ENCODE results near the gene KCND2. TPM values are rescaled to one million over a fixed set of nuclear protein-coding genes. Genes with fewer than 3 reads are reported as not detected.

The KCND2 gene
- total RNA-seq, 2 donors from 2014 or later, result 3.5 to 7.0 TPM

DNA sequence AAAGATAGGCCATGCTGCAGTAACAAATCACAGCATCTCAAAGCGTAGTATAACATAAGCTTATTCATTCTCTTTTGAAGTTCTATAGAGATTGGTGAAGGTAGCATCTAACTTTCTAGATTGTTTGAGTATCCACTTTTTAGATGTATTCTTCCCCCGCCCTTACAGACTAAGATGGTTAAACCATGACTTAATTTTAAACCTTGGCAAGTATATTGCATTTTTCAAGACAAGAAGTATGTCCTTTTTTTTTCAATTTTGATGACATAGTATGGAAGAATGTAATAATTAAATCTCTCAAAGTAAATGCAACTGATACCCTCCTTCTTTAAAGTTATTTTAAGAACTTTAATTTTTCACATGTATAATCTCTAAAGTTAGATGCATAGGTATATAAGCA is 190.0 kb downstream of the KCND2 start:
- intact Hi-C loops (cut with DNase I), result no loop called here
- DNase-seq (ENCODE audit: low spot score), result no peak

DNA sequence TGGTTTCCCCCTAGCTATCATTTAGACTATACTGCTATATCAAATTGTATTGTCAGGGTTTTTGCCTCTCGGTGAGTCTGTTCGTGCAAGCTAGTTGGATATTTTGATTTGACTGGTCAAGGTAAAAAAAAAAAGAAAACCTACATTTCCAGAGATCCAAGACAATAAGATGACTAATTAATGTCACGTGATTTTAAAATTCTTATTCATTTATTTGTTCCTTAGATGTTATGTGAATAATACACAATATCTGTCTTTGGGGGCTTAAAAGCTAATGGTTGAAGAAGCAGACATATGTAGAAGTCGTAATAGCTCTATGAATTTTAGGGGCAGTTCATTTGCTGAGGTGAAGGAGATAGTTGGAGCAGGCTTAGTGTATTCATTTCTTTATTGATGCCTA is 191.1 kb downstream of the KCND2 start:
- no peak for DNase-seq (ENCODE audit: low spot score)
- intact Hi-C loops (cut with DNase I), result no loop called here

DNA sequence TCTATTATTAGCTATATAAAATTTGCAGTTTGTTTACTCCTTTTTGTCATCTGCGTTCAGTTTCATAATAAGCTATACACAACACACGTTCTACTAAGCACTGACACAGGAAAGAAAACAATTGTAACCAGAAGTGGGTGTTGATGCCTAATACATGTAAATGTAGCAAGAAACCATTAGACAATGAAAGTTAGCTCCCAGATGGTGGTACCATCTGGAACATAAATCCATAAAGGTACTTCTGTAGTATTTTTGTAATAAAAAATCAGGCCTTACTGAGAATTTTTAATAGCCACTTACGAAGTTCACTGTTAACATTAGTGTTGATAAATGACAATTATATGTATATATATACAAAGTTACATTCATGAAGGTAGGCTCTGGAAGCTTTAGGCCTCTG is 194.7 kb downstream of the KCND2 start:
- intact Hi-C loops (cut with DNase I), result no loop called here
- DNase-seq (ENCODE audit: low spot score), result no peak

DNA sequence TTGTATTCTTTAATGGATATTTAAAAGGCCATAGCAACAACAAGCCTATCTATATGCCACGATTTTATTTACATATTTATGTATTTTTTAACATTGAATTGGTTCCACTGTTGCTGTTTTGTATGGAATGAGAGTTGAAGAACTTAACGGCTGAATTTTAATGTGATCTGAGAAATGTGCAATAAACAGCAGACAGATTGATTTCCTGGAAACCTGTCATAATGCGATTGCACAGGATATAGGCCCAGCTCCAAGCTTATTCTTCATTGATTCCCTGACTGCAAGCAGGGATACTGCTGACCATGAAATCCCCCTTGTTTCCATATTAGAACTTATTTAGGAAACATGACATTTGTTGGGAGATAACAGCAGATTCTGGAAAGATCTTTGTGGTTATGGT is 195.6 kb downstream of the KCND2 start:
- intact Hi-C loops (cut with DNase I), result no loop called here
- no peak for DNase-seq (ENCODE audit: low spot score)

DNA sequence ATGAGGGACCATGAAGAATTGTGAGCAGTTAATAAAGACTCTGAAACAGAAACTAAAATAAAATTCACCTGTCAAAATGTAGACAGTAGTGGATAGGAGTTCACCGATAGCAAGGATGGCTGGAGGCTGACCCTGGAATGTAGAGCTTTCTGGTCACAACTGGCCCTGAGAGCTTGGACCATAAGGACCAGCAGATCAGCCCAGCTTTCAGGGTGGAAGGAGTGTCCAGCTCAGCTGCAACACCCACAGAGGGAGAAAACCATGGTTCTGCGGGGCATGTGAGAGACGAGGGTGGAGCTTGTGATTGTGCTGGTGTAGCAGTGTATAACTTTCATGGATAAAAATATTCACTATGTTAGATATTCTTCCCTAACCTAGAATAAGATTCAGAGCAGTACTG is 199.9 kb downstream of the KCND2 start:
- intact Hi-C loops (cut with DNase I), result no loop called here
- DNase-seq (ENCODE audit: low spot score), result no peak

DNA sequence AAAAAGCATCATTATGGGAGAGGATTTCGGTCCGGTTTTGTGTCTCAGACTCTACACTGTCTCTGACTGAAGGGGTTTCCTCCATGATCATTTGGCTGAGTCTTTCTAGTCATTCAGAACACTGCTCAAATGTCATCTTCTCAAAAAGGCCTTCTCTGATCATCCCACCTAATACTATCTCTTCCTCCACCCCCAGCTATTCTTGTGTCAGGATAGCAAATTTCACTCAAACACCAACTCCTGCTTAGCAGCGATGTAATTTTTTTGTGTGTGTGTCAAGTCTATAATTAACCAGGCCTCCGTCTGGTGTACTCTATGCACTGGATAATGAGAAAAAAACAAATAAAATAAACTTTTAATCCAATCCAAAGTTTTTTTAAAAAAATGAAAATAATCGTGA is 200.4 kb downstream of the KCND2 start:
- intact Hi-C loops (cut with DNase I), result no loop called here
- no peak for DNase-seq (ENCODE audit: low spot score)

DNA sequence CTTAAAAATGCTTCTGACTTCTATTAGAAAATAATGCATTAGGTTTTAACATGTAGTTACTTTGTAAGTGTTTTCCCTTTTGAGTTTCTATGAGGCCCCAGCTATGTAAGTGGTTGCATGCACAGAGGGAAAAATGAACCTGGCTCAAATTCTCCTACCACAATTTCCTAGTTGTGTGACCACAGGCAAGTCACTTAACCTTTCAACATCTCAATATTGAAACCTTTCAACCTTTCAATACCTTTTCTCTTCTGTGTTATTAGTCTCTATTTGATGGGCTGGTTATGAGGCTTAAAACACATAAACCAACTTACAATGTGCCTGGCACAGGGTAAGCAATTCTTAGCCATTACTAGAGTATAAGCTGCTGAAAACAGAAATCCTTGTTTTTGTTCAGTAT is 203.0 kb downstream of the KCND2 start:
- intact Hi-C loops (cut with DNase I), result no loop called here
- no peak for DNase-seq (ENCODE audit: low spot score)

DNA sequence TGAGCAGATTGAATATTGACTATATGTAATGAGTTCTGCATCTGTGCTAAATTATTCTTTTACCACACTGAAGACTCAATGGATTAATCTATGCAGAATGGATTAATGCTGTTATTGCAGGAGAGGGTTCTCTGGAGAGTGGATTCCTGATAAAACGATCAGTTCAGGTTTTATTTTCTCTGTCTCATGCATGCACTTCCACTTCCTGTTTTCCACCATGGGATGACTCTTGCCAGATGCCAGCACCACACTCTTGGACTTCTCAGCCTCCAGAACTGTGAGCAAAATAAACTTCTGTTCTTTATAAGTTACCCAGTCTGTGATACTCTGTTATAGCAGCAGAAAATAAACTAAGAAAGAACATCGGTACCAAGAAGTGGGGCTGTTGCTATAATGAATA is 207.5 kb downstream of the KCND2 start:
- no peak for DNase-seq (ENCODE audit: low spot score)
- intact Hi-C loops (cut with DNase I), result no loop called here

DNA sequence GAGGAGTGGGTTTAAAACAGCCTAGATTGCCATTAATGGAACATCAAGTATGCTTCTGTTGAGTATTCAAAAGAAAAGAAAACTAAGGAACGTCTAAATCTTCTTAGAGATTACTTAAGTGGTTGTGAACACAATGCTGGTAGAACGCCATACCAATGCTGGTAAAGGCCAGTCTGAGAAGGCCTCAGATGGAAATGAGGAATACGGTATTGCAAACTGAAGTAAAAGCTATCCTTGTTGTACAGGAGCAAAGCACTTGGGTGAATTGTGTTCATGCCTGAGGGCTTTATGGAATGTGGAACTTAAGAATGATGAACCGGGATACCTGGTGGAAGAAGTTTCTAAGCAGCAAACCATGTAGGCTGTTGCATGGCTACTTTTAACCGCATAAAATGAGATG is 208.0 kb downstream of the KCND2 start:
- no peak for DNase-seq (ENCODE audit: low spot score)
- intact Hi-C loops (cut with DNase I), result no loop called here

DNA sequence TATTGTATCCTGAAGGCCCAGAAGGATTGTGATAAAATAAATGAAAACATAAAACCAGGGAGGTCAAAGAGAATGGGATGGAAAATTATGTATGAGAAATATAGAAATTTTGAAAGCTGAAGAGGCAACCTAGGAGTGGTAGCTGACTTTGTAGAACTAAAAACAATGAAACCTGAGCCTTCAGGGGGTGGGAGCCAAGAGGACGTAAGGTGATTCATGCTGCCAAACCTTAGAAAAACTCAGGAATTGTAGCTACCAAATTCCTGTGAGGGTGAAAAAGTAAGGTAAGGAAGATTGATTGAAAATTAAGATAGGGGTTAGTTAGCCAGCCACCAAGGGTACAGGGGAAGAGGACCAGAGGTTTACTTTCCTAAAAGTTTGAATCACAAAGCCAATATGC is 213.2 kb downstream of the KCND2 start:
- intact Hi-C loops (cut with DNase I), result loop anchor here in 1 of 2 donors (5.0 kb wide), 1 partner anchor 834 kb away; no protein-coding TSS in a partner anchor
- no peak for DNase-seq (ENCODE audit: low spot score)

DNA sequence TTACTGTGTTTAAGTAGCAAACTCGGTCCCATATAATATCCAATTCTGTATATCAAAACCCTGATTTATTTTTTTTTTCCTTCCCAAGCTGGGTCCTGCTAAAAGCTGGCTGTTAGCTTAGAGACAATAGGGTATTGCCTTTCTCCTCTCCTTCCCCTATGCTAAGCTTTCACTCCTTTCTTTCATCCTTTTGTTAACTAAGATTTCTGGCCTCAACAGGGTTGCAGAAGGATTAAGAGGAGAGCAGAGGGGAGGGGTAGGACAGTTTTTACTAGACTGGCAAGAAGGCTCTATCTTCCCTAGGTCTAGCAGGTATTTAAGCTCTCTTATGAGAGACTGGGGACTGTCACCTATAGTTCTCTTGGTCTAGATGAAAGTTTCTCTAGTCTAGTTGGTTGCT is 229.2 kb downstream of the KCND2 start:
- no peak for DNase-seq (ENCODE audit: low spot score)
- intact Hi-C loops (cut with DNase I), result no loop called here

DNA sequence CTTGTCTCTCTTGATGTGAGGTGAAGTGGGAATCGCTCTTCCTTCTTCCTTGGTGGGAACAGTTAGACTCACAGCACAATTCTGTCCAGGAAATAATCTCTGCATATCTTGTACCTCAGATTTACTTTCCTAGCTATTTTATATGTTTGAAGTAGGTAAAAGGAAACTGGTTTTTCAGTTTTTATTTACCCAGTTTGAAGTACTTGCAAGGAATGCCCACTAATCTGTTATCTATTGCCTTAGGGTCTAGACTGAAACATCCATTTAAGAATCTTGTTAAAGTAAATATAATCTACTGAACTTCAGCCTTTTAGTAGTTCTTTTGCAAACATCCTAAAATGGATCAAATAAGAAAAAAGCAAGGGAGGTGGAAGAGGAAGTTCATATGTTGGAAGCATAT is 229.8 kb downstream of the KCND2 start:
- intact Hi-C loops (cut with DNase I), result no loop called here
- DNase-seq (ENCODE audit: low spot score), result no peak

DNA sequence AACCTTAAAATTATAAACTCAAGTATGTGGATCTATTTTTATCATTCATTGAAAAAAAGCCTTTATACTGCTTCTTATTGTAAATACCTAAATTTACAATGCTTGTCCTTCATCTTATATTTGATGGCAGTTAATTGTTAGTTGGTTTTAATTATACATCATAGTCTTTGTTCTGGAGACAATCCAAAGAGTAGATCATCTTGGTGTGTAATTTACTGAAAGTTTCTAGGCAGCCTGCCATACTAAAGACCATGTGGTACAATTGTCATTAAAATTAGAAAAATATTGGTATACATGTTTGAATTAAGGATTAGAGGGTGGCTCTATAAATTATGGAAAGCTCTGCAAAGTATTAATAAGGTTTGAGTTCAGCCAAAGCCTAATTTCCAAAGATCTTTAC is 231.4 kb downstream of the KCND2 start:
- intact Hi-C loops (cut with DNase I), result no loop called here
- no peak for DNase-seq (ENCODE audit: low spot score)

DNA sequence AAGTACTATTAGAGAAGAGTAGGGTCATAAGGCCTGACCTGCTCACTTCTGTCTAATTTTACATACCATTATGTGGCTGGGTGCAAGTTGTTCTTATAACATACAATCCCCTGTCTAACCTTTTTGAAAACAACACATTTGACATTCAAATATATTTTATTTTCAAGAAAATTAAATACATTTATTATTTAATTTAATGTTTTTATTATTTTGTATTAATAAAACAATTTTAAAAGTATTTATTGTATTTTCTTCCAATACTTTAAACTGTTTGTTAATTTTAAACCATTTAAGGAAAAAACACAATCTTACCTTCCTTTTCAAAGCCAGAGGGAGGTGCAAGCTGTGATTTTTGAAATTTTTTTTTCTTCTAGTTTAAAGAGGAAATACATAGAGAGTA is 232.8 kb downstream of the KCND2 start:
- no peak for DNase-seq (ENCODE audit: low spot score)
- intact Hi-C loops (cut with DNase I), result no loop called here

DNA sequence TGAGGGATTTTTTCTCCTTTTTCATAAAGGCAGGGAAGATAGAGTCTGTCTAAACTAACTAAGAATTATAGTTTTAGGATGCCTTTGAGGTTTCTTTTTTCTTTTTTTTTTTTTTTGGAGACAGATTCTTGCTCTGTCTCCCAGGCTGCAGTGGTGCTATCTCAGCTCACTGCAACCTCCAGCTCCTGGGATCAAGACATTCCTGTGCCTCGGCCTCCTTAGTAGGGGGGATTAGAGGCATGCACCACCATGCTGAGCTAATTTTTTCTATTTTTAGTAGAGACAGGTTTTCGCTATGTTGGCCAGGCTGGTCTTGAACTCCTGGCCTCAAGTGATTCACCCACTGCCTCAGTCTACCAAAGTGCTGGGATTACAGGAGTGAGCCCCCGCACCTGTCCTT is 239.7 kb downstream of the KCND2 start:
- no peak for DNase-seq (ENCODE audit: low spot score)
- intact Hi-C loops (cut with DNase I), result no loop called here

DNA sequence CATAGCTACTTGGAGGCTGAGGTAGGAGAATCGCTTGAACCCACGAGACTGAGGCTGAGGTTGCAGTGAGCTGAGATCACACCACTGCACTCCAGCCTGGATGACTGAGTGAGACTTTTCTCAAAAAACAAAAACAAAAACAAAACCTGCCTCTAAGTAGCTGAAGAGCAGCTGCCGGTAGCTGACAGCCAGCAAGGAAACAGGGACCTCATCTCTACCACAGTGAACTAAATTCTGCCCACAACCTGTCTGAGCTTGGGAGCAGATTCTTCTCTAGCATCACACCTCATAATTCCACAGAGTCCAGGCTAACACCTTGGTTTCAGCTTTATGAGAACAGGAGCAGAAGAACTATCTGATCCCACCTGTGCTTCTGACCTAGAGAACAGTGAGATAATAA is 246.2 kb downstream of the KCND2 start:
- intact Hi-C loops (cut with DNase I), result no loop called here
- no peak for DNase-seq (ENCODE audit: low spot score)

DNA sequence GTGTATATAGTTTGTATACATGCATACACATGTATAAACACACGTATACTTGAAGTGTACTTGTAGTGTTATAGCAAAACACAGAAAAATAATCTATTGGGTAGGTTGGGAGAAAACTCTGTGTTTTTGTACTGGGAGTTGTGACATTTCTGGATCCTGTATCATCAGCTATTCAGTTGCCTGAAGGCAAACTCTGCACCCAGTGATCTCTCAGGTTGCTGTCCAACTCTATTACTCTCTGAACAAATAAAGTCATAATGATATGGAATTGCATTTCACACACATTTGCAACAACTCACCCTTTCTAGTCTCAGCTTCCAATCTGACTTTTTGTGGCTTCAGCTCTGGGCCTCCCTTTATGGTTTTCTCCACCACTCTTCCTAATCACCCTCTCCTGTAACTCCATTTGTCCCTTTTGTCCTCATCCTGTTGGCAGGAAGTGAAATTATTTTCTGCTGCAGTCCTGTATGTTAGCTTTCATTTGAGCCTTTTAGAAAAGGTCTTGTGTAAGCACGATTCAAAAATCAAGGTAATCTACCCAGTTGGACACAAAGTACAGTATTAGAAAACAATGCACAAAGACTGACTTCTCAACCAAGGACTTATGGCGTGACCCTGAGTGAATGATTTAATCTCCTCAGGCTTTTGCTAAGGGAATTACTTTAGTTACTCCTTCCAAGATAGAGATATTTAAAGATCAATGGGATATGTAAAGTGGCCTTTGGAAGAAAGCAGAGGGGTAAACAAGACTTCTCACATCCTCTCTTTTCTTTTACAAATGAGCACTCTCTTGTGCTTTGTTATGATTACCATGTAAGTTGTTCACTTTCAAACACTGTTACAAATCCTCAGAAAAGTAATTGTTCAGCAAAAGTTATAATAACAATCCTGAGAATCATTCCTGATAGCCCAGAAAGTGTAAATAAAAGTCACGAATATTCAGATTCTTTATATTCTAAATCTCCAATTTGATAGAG is 249.1 kb downstream of the KCND2 start:
- intact Hi-C loops (cut with DNase I), result no loop called here
- DNase-seq (ENCODE audit: low spot score), result no peak

DNA sequence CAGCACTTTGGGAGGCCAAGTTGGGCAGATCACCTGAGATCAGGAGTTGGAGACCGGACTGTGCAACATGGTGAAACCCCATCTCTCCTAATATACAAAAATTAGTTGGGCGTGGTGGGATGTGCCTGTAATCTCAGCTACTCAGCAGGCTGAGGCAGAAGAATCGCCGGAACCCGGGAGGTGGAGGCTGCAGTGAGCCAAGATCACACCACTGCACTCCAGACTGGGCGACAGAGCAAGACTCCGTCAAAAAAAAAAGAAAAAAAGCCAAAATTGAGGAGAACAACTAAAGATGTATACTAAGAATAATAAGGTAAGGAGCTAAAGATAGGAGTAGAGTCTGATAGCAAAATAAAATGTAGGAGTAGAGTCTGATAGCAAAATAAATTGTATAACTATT is 251.0 kb downstream of the KCND2 start:
- intact Hi-C loops (cut with DNase I), result no loop called here
- DNase-seq (ENCODE audit: low spot score), result no peak

DNA sequence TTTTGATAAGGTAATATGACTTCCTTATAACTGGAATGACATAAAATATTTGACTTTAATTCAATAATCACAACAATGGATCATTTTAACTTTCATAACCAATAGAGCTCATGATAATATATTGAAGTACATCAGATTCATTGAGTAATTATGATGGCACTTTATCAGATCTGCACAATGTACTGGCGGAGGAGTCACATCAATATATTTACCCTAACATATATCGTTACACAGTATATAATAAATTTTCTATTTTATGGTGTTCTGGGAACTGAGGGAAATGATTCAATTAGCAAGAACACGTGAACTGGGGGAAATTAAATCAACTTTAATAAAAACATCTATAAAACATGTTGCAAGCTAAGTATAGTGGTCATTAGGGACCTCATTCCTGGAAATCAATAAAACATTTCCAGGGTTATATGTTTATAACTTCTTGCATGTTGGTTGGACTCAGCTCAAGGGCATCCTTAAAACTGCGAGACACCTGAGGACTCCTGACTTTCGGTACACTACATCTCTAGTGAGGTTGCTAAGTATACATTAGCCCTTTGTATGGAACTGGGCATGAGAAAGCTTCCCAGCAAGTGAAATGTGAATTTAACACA is 254.0 kb downstream of the KCND2 start:
- DNase-seq (ENCODE audit: low spot score), result no peak
- intact Hi-C loops (cut with DNase I), result no loop called here

DNA sequence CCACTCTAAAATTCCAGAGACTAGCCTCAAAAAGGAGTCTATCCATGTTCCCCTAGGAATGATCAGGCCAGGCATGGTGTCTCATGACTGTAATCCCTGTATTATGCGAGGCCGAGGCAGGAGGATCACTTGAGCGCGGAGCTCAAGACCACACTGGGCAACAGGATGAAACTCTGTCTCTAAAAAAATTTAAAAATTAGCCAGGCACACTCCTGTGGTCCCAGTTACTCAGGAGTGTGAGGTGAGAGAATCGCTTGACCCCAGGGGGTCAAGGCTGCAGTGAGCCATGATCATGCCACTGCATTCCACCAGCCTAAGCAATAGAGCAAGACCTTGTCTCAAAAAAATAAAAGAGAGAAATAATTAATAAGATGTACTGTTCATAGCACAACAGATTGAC is 256.8 kb downstream of the KCND2 start:
- intact Hi-C loops (cut with DNase I), result no loop called here

DNA sequence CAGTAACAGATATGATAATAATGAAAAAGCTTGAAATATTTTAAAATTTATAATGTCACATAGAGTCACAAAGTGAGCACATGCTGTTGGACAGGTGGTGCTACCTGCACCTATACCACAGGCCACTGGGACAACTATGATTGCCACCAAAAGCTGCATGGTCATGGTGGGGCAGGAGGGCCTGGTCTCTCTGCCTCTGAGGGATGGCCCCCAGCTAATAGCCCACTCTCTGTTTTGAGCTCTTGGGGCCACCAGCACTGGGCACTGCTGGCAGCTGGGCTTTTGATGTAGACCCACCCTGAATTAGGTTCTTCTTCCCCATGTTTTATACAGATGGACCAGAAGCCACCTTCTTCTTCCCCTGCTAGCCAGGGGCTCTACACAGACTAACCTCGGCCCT is 265.4 kb downstream of the KCND2 start:
- intact Hi-C loops (cut with DNase I), result no loop called here
- DNase-seq (ENCODE audit: low spot score), result peak; percentile 49

More for the DNA sequence above, 256.8 kb downstream of the KCND2 start:
- no peak for DNase-seq (ENCODE audit: low spot score)
